22Rv1 (cell line): Measurements from ENCODE around the gene ROS1.

Experiments used
- ZFX ChIP-seq: fragments of 450-650 bp; IDR thresholded peaks from 2 replicates; pipeline ENCODE4 v1.6.1; 2017; ENCODE audit warnings: antibody characterized with exemption, borderline replicate concordance
- TF ChIP-seq, protein P1 (sequence below): fragments of 450-650 bp; IDR thresholded peaks from 2 replicates; pipeline ENCODE4 v1.5.1; 2017; ENCODE audit warnings: mild to moderate bottlenecking

DNA sequence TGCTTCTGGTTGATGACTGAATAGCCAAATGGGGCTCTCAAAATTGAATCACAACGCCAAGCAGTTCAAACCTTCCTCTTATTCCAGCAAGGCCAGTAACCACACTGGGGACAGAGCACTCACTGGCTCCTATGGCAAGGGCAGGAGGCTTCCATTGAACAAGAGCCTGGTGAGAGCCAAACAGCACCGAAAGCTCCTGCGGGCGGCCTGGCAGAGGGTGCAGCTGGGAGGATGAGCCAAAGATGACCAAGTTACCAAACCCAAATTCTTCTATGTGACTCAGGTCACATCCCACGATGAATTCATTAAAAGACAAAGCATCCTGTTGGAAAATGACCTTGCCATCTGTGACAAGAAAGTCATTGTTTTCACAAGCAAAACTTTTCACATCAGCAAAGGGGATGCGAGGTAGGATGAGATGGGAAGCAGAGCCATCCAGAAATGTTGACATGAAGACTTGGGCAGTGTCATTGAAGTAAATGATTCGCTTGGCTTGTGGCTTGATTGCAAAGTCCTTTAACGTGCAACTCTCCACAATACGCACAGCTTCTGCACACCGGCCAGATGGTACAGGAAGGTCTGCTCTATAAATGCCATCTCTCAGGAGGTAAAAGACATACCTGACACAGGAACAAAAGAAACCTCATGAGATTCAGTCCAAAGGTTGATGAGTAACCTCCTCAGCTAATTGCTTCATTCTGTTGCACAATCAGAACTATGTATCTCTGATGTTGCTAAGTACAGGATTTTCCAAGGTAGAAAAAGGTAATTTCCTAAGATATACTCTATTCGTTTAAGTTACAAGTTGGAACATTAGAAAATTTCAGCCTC, 36.3 kb downstream of the ROS1 start:
- TF ChIP-seq, protein P1, sequence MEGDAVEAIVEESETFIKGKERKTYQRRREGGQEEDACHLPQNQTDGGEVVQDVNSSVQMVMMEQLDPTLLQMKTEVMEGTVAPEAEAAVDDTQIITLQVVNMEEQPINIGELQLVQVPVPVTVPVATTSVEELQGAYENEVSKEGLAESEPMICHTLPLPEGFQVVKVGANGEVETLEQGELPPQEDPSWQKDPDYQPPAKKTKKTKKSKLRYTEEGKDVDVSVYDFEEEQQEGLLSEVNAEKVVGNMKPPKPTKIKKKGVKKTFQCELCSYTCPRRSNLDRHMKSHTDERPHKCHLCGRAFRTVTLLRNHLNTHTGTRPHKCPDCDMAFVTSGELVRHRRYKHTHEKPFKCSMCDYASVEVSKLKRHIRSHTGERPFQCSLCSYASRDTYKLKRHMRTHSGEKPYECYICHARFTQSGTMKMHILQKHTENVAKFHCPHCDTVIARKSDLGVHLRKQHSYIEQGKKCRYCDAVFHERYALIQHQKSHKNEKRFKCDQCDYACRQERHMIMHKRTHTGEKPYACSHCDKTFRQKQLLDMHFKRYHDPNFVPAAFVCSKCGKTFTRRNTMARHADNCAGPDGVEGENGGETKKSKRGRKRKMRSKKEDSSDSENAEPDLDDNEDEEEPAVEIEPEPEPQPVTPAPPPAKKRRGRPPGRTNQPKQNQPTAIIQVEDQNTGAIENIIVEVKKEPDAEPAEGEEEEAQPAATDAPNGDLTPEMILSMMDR: no peak
- no peak for TF ChIP-seq ZFX
